Activated CD8-positive, alpha-beta memory T cell treated with anti-CD3 and anti-CD28 coated beads for 24 hours (primary cell): ENCODE results near the gene USH1G.

Experiments used
- DNase-seq: peaks from one replicate; pipeline ENCODE4 v3.0.0-alpha.2; 2020

USH1G gene

DNA sequence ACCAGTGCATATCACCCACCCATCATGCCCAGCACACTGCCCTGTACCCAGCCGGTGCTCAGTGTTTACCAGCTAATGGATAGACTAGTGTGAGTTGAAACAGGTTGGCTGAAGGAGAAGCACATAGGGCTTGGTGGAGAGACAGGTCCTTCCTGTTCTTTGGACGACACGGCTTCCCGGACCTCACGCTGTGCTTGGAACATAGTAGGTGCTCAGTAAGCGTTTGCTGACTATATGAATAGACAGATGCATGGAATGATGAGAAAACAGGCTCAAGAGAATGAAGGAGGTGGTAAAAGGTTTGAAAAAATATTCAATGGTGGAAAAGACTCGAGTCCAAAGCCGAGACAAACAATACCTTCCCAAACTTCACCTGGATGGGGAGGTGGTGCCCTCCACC lies 22.8 kb downstream of the USH1G start:
- no peak for DNase-seq

DNA sequence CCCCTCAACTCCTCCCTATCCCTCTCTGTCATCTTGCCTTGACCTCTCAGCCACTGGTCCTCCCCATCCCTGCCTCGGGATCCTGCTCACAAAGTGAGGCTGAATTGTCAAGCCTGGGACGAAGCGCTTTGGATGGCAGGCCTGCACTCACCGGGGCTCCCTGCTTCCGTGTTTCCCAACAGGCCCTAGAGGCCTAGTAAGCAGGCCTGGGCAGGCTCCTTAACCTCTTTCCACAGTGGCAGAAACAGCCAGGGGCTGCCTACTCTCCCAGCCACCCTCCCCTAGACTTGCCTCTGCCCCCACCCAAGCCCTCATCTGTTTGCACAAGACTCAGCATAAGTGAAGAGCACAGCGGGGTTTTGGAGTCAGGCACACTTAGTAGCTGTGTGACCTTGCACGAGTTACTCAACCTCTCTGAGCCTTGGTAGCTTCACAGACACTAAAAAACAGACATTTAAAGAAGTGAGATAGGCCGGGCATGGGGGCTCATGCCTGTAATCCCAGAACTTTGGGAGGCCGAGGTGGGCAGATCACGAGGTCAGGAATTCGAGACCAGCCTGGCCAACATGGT lies 24.6 kb downstream of the USH1G start:
- no peak for DNase-seq

DNA sequence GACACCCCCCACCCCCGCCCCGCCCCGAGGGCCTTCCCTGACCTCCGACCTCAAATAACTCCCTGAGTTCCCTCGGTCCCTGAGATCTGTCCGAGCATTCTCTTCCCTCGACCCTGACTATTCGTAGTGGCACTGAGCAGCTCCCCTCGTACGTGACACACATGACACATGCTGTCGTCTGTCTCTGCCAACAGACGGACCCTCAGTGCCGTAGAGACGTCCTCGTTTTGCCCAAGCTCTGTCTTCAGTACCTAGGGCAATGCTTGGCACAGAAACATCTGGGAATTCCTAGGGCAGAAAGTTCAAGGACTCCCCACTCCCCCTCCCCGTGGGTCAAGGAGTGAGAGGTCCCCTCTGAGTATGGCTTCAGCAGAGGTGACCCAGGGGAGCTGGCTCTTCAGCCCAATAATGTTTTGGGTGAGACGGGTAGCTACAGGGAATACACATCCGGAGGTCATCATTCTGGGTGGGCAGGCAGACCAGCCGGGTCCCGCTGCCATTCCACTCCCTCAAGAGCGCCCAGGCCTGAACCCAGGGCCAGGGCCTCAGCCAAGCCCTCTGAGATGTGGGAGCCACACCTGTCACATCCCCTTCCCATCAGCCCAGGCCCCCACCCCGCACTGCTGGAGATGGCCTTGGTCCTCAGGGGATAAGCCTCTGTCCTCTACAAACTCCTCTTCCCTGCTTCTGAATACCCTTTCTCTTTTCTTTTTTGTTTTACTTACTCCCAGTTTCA lies 29.0 kb downstream of the USH1G start:
- DNase-seq = no peak

DNA sequence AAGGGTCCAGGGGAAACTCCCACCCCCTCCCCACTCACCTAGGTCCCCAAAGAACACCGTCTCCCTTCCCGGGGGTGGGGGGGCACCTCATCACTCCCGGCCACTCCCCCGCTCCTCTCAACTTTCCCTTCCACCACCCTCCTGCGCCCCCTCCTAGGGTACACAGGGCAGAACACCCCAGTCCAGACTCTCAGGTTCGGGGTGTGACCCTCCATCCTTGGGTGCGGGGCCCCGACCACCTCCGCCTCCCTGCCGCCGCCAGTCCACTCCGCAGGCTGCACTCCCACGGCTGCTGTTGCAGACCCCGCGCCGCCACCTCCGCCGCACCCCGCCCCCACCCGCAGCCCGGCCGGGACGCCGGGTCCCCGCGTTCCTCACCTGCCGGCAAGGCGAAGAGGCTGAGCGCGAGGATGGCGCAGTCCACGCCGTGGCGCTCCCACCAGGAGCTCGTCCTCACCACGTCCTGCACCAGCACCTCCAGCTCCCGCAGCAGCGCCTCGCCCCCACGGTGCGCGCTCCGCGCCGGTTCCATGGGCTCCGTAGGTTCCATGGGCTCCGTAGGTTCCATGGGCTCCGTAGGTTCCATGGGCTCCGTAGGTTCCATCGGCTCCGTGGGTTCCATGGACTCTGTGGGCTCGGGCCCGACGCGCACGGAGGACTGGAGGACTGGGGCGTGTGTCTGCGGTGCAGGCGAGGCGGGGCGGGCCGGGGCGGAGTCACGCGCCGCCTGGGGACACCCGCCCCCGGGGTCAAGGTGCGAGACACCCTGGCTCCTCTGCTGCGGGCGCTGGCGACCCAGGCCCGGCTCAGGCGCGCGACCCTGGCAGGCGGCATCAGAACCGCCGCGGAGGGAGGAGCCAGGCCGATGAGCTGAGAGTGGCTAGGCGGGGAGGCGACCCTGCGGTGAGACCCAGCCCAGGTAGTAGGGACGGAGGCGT lies 29.8 kb downstream of the USH1G start, which contains the start of gene FADS6:
Gene FADS6 (minus strand): TSS at position 660 of the 938 bp plus-strand sequence. CDS start 38 bp downstream, at position 622.
- no peak for DNase-seq

DNA sequence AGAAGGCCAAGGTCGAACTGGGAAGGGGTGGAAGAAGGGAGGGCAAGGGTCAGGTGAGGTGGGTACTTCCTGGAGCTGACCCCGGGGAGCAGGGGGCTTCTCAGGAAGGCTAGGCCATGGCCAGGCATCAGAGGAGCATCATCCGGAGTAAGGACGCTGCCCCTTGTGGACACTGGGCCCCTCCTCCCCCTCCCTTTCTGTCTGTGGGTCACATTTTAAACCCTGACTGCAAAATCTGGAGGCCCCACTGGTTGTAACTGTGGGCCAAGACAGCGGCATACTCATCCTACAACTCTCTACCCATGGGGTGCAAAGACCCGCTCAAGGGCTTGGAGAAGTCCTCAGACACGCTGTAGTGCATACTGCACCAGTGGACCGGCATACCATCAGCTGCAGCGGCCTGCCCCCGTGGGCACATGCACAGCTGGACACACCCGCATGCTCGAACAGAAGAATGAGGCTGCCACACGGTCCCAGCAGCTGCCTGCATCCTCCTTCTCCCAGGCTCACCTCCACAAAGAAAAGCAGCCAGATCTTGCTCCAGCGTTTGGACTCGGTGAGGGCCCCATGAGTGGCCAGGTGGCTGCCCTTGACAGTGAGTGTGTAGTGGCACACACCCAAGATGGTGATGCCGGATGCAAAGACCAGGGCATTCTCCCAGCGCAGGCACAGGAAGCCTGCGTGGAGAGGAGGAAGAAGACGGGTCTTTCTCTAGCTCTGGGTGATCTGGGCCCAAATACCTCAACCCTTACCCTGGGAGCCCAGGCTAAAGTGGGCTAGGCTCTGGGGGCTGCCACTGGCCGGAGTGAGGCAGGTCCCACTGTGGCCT lies 30.8 kb downstream of the USH1G start:
- no peak for DNase-seq

DNA sequence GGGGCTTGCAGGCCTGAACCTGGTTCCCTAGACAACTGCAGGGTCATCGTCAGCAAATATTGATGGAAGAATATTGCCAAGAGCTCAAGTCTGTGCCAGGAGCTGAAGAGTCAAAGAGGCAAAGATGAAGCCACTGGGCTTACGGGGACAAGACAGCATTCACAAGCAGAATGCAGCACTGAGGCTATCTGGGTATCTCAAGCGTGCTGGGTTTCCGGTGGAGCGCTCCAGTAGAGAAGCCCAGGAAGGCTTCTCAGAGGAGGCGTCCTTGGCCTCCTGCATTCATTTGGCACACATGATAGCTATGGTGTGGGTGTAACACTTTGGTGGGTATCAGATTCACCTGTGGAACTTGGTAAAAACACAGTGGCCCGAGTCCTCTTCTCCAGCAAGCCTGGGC lies 32.5 kb downstream of the USH1G start:
- DNase-seq = no peak

DNA sequence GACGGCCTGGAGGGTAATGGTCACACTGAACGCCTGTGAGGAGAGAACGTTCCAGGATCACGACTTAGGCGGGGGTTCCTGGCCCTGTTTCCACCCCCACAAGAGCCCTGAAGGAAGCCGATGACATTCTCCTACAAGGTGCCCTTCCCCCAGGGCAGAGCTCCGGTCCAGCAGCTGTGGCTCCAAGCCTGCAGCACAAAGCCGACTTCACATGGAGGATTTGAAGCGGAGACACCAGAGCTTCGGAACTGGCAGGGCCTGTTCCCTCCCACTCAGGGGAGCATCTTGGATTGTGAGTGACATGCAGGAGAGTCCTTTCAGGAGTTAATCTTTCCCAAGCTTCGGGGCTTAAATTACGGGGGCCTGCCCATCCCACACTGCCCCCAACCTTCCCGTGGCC lies 34.6 kb downstream of the USH1G start:
- DNase-seq = no peak

DNA sequence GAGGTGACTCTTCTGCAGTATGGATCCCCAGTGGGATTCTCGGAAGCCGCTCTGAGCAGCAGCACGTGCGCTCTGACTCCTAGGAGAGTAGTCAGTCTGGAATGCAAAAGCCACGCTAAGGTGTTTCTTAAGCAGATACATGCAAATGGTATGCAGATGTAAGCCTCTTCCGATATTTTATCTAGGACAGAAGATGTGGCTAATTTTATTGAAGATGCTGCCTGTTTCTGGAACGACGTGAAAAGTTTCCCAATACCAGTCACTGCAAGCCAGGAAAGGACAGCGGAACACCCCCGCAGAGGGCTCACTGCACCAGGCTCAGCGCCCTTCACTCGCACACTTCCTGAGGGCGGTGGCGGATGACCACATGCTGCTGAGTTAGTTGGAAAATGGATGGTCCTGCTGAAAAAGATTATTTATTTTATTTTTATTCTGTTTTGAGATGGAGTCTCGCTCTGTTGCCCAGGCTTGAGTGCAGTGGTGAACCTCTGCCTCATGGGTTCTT lies 39.8 kb downstream of the USH1G start:
- no peak for DNase-seq

DNA sequence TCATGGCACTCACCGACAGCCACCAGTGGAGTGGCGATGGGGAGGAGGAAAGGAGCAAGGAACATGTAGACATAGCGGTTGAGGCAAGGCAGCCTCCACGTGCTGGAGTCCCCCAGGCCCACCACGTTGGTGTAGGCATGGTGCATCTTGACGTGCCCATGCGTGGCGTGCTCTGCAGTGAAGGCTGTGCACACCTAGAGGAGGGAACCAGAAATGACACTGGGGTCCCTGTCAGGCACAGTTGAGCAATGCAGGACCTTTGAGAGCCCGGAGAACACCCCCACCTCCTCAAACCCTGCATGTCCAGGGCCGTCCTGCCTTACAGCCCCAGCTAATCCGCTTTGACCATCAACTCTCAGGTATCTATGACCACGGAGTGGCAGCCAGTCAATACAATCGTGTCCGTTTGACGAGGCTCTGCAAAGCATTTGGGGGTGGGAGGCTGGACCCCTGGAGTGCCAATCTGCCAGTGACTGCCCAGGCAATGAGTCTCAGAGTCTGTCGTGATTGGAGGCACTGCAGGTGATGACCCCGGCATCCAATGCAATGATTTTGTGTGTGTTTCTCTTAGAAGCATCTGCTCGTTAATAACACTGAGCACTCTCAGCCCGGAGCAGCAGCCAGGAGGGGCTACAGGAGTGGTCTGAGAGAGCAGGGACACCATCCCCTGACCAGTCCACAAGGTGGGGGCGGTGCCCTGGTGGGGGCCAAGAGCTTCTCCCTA lies 40.4 kb downstream of the USH1G start:
- DNase-seq = no peak

DNA sequence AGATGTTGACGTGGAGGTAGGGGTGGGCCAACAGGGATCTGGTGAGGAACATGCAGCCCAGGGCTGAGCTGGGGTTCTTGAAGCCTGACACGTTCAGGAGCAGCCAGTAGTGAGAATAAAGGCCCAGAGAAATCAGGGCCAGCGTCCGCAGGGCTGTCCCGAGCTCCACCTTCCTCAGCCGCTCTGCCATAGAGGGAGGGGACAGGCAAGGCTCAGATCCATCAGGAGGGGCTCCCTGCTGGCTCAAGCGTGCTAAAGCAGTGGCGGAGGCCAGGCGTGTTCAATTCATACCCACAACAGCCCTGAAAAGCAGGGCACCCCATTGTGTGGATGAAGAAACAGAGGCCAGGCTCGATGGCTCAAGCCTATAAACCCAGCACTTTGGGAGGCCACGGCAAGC lies 42.0 kb downstream of the USH1G start:
- DNase-seq = no peak

DNA sequence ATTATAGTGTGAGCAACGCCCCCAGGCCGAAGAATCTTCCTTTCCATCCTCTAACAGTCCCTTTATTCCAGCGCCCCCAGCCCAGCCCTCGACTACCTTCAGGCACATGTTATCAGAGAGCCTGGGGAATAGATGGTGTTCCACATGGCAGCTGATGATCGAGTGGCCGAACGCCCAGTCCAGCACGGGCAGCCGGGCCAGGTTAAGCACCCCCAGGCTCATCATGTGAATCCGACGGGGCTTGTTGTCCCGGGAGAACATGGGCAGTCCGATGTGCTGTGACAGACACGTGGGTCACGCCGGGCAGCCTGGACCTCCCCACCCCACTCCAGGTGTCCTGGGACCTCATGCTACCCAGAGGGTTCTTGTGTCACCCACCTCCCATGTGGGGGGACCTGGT lies 43.7 kb downstream of the USH1G start:
- DNase-seq = no peak

DNA sequence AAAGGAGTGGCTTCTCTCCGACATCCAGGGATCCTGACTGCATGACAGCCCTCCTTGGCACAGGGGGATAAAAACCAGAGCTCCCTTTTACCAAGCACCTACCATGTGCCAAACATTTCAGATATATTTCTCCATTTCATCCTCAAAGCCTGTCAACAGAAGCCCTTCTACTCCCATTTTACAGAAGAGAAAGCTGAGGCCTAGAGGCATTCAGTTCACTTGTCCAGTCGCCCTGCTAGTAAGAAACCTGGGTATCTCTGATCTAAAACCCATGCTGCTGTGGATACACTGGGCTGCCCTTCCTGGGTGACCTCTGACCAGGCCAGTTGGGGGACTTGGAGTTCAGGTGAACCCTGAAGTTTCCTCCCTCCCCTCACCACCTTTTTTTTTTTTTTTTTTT lies 44.4 kb downstream of the USH1G start:
- DNase-seq = no peak

DNA sequence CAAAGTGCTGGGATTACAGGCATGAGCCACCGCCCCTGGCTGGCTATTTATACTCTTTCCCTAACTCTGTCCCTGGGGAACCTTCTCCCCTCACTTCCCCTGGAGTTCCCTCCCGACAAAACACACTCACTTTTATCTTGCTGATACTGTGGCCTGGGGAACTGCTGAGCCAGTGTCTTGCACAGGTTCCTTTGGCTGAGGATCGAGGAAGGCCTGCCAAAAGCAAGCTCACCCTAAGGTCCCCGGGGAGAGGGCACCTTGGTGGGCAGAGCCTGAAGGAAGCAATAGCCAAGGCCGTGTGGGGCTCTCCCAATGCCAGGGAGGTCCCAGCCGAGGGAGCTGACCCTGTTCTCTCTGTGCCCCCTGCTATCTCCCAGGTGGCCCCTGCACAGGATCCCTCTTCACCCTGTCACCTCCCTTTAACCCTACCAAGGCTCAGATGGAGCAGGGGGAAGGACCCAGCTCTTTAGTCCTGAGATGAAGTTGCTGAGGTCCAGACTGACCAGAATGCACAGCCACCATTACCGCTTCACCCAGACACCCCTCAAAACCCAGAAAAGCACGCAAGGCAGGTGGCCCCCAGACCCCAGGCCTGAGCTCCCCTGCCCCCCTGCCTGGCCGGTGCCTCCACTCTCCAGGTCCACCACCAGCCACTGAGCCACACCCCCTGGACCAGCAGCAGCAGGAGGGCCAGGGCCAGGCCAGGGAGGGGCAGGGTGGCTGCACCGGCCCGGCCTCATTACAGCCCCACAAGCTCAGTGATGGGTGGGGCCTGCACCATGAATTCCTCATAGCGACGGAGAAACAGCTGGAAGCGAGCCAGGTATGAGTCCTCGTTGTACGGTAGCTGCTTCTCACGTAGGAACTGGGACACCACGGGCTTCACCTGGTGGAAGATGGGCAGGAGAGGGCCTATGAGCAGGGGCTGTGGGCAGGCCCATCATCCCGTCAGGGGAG lies 45.2 kb downstream of the USH1G start:
- no peak for DNase-seq

DNA sequence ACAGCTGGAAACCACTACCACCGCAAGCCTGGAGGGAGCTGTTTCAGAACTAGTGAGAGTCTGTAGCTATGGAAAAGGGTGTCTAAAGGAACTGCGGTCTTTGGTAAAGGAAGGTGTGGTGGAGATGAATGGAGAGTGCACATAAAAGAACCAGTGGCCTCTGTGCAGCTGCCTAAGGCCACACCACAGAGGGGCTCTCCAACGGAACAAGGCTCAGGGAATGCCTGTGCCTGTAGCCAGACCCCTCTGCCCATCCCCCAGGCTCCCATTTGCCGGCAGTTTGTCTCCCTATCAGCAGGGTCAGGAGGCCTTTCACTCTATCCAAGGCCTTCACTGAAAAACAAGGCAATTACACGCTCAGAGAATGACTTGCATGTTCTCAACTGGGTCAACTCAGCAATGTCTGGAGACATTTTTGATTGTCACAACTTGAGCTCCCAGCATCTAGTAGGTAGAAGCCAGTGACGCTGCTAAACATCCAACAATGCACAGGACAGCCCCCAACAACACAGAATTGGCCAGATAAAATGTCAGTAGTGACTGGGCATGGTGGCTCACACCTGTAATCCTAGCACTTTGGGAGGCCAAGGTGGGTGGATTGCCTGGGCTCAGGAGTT lies 47.0 kb downstream of the USH1G start:
- DNase-seq = no peak

DNA sequence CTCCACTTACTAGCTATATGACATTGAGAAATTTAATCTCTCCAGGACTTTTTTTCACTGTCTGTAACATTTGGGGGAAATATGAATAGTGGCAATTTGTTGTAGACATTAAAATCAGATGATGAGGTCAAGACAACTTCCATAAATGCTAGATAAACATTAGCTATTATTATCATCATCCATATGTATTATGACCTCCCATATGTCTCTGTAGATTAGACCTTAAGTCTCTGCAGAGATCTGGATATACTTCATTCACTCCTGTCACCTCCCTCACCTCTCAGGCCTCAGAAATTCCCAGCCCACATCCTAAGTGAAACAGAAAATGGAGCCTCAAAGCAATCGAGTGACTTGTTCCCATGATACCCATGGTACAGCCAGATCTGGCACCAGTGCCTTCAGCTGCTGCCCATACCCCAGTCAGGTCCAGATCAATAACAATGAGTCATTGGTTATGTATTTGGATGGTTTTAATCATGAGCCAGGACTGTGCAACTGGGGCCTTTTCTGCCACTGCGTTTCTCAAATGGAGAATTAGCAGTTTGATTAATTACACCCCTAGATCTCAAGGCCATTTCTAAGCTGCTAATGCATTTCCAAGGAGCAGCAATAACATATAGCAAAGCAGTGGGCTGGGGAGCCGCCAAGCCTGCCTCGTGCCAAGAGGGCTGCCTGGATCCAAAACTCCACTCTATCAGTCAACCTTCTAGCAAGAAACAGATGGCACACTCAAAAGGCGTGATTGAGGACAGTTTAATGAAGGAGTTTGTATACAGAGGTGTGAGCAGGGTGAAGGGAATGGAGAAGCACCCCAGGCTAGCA lies 47.7 kb downstream of the USH1G start:
- no peak for DNase-seq

DNA sequence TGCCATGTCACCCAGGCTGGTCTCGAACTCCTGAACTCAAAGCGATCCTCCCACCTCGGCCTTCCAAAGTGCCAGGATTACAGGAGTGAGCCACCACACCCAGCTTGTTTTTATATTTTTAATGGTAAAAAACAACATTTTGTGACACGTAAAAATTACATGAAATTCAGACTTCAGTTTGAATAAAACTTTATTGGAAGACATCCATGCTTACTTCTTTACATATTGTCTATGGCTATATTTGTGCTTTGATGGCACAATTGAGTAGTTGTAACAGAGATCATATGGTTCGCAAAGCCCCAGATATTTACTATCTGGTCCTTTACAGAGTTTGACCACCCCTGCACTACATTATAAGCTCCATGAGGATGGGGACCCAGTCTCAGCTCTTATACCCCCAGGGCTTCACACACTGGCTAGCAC lies 48.4 kb downstream of the USH1G start:
- no peak for DNase-seq

DNA sequence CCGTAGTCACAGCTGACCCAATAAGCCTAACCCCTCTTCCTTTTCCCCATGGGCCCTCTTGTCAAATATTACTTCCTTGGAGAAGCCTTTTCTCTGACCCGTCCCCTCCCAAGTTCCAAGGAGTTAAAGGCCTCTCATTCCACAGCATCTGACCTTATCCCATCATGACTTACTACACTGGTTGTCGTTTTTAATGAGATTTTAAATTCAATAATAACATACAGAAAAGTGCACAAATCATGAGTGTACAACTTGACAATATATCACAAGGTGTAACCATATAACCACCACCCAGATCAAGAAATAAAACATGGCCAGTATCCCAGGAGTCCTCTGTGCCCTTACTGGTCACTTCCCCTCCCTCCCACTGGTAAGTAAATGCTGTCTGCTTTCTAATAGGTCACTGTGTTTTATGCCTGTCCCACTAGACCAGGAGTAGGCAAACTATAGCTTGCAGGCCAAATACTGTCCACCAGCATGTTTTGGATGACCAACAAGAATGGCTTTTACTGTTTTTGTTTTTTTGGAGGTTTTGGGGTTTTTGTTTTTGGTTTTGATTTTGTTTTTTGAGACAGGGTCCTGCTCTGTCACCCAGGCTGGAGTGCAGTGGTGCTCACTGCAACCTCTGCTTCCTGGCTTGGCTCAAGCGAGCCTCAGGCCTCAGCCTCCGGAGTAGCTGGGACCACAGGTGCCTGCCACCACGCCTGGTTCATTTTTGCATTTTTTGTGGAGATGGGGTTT lies 49.0 kb downstream of the USH1G start:
- no peak for DNase-seq
